H9 (cell line): Measurements from ENCODE around the gene CXorf66. TPM values are rescaled to one million over a fixed set of nuclear protein-coding genes. Genes with fewer than 3 reads are reported as not detected.

Experiments used
- DNase-seq: peaks from one replicate; pipeline ENCODE4 v3.0.0-alpha.2; 2017
- H2AFZ ChIP-seq: one replicate; pipeline ENCODE4 v1.6.1; 2013; ENCODE audit warnings: mild to moderate bottlenecking, low read length, control low read depth, moderate library complexity
- H2AK5ac ChIP-seq: 2 replicates; pipeline ENCODE4 v1.6.1; 2013; ENCODE audit warnings: low read length, control low read depth, mixed read lengths; ENCODE audit not compliant: insufficient read length
- H2BK120ac ChIP-seq: one replicate; pipeline ENCODE4 v1.6.1; 2013; ENCODE audit warnings: low read depth, mild to moderate bottlenecking, low read length, control low read depth, inconsistent platforms; ENCODE audit not compliant: poor library complexity, severe bottlenecking
- H2BK12ac ChIP-seq: 2 replicates; pipeline ENCODE4 v1.6.1; 2013; ENCODE audit warnings: low read length, control low read depth, mixed read lengths, low read depth; ENCODE audit not compliant: insufficient read length
- H2BK15ac ChIP-seq: 2 replicates; pipeline ENCODE4 v1.6.1; 2013; ENCODE audit warnings: low read depth, low read length, control low read depth
- H2BK20ac ChIP-seq: one replicate; pipeline ENCODE4 v1.6.1; 2013; ENCODE audit warnings: low read depth, mild to moderate bottlenecking, low read length, control low read depth, inconsistent platforms; ENCODE audit not compliant: poor library complexity, severe bottlenecking
- H2BK5ac ChIP-seq: 2 replicates; pipeline ENCODE4 v1.6.1; 2013; ENCODE audit warnings: low read length, control low read depth, mixed read lengths; ENCODE audit not compliant: insufficient read length
- H3K14ac ChIP-seq: 2 replicates; pipeline ENCODE4 v1.6.1; 2013; ENCODE audit warnings: low read length, control low read depth; ENCODE audit not compliant: insufficient read depth
- H3K18ac ChIP-seq: 2 replicates; pipeline ENCODE4 v1.6.1; 2013; ENCODE audit warnings: low read depth, mild to moderate bottlenecking, mixed read lengths, low read length, control low read depth; ENCODE audit not compliant: insufficient read length
- H3K23ac ChIP-seq: 2 replicates; pipeline ENCODE4 v1.6.1; 2013; ENCODE audit warnings: low read length, control low read depth, mixed read lengths, low read depth; ENCODE audit not compliant: insufficient read length
- H3K23me2 ChIP-seq: 2 replicates; pipeline ENCODE4 v1.6.1; 2013; ENCODE audit warnings: low read depth, mild to moderate bottlenecking, mixed read lengths, low read length, control low read depth; ENCODE audit not compliant: insufficient read length, poor library complexity, severe bottlenecking
- H3K27ac ChIP-seq: 2 replicates; pipeline ENCODE4 v1.5.1; 2013; ENCODE audit warnings: low read length, control low read depth, mixed read lengths, low read depth; ENCODE audit not compliant: insufficient read length
- H3K27me3 ChIP-seq: 2 replicates; pipeline ENCODE4 v1.6.1; 2013; ENCODE audit warnings: low read length, control low read depth, inconsistent platforms; ENCODE audit not compliant: insufficient read depth
- H3K4ac ChIP-seq: 2 replicates; pipeline ENCODE4 v1.6.1; 2013; ENCODE audit warnings: low read depth, mild to moderate bottlenecking, control low read depth, inconsistent platforms, low read length, moderate library complexity
- H3K4me1 ChIP-seq: 2 replicates; pipeline ENCODE4 v1.6.1; 2013; ENCODE audit warnings: low read length, control low read depth, inconsistent platforms; ENCODE audit not compliant: insufficient read depth
- H3K4me2 ChIP-seq: 2 replicates; pipeline ENCODE4 v1.6.1; 2013; ENCODE audit warnings: low read length, control low read depth, mixed read lengths; ENCODE audit not compliant: insufficient read length, insufficient read depth
- H3K56ac ChIP-seq: 2 replicates; pipeline ENCODE4 v1.6.1; 2013; ENCODE audit warnings: low read depth, mild to moderate bottlenecking, mixed read lengths, low read length, control low read depth; ENCODE audit not compliant: insufficient read length
- H3K79me1 ChIP-seq: 2 replicates; pipeline ENCODE4 v1.6.1; 2013; ENCODE audit warnings: low read depth, mild to moderate bottlenecking, moderate library complexity, low read length, control low read depth, inconsistent platforms; ENCODE audit not compliant: insufficient read depth, poor library complexity, severe bottlenecking
- H3K79me2 ChIP-seq: 2 replicates; pipeline ENCODE4 v1.6.1; 2013; ENCODE audit warnings: low read length, control low read depth, inconsistent platforms; ENCODE audit not compliant: insufficient read depth
- H3K9ac ChIP-seq: 2 replicates; pipeline ENCODE4 v1.6.1; 2013; ENCODE audit warnings: low read length, control low read depth, mixed read lengths; ENCODE audit not compliant: insufficient read length; ENCODE audit errors: extremely low read depth
- H3K9me3 ChIP-seq: one replicate; pipeline ENCODE4 v1.6.1; 2013; ENCODE audit warnings: low read depth, low read length, inconsistent platforms; ENCODE audit not compliant: control insufficient read depth
- H3T11ph ChIP-seq: one replicate; pipeline ENCODE4 v1.6.1; 2013; ENCODE audit warnings: mild to moderate bottlenecking, low read length, control low read depth, inconsistent platforms
- H4K20me1 ChIP-seq: one replicate; pipeline ENCODE4 v1.6.1; 2013; ENCODE audit not compliant: control insufficient read depth, insufficient read length, insufficient read depth
- H4K5ac ChIP-seq: 2 replicates; pipeline ENCODE4 v1.6.1; 2013; ENCODE audit warnings: low read depth, mild to moderate bottlenecking, mixed read lengths, low read length, control low read depth; ENCODE audit not compliant: insufficient read length
- H4K8ac ChIP-seq: replicated peaks from 2 replicates; pipeline ENCODE4 v1.6.1; 2013; ENCODE audit warnings: low read length, control low read depth, mixed read lengths, low read depth; ENCODE audit not compliant: insufficient read length
- H4K91ac ChIP-seq: 2 replicates; pipeline ENCODE4 v1.6.1; 2013; ENCODE audit warnings: low read depth, mild to moderate bottlenecking, moderate library complexity, mixed read lengths, low read length, control low read depth; ENCODE audit not compliant: insufficient read length
- H3K27ac Mint-ChIP-seq, 3 experiments: 2 replicates in 2 of 3; 3 replicates in 1 of 3; pipeline ENCODE4 v1.8.0; 2020 to 2021; ENCODE audit warnings: mixed read lengths in 3 of 3, mild to moderate bottlenecking in 1 of 3, moderate library complexity in 1 of 3
- H3K27me3 Mint-ChIP-seq: 2 replicates; pipeline ENCODE4 v1.8.0; 2021; ENCODE audit warnings: low read depth, mild to moderate bottlenecking, moderate library complexity, mixed read lengths
- H3K36me3 Mint-ChIP-seq, 3 experiments: 2 replicates in 2 of 3; 3 replicates in 1 of 3; pipeline ENCODE4 v1.8.0; 2020 to 2021; ENCODE audit warnings: low read depth in 3 of 3, mixed read lengths in 3 of 3; ENCODE audit not compliant: insufficient read depth in 1 of 3
- H3K4me1 Mint-ChIP-seq, 2 experiments: 2 replicates each; pipeline ENCODE4 v1.8.0; 2020; ENCODE audit warnings: mixed read lengths in 2 of 2
- H3K4me3 Mint-ChIP-seq, 2 experiments: 2 replicates in 1 of 2; 3 replicates in 1 of 2; pipeline ENCODE4 v1.8.0; 2020 to 2021; ENCODE audit warnings: mild to moderate bottlenecking in 2 of 2, mixed read lengths in 2 of 2, moderate library complexity in 1 of 2
- H3K9me3 Mint-ChIP-seq, 2 experiments: 2 replicates in 1 of 2; 3 replicates in 1 of 2; pipeline ENCODE4 v1.8.0; 2020; ENCODE audit warnings: mild to moderate bottlenecking in 2 of 2, mixed read lengths in 2 of 2, moderate library complexity in 1 of 2
- CTCF ChIP-seq: fragments of 200-600 bp; sonication (generic); conservative IDR thresholded peaks from 3 replicates; pipeline ENCODE4 v1.8.0; 2021; ENCODE audit warnings: antibody characterized with exemption, mild to moderate bottlenecking
- total RNA-seq: library from RNA; stranded (reverse); gene quantifications from 2 replicates; pipeline ENCODE4 v1.2.1, GENCODE V29; 2021

CXorf66 gene
- total RNA-seq, 1 experiment from 2014 or later, result not detected

- no peaks in the 10 kb centered on the region for H4K20me1 ChIP-seq
- H3K4me1 ChIP-seq, result peaks cover 6% of the 10 kb centered on the region; the same call in 1 of the 2 replicates
- H3K56ac ChIP-seq, result no peak overlapping the region
- no peak overlapping the region for H2AFZ ChIP-seq
- H2AK5ac ChIP-seq, result no peak overlapping the region
- H2BK5ac ChIP-seq, result no peak overlapping the region
- H3K9me3 ChIP-seq, result no peaks in the 10 kb centered on the region
- H4K8ac ChIP-seq, result no peak overlapping the region
- Mint-ChIP-seq H3K9me3 (peaks cover 0 to 47% of the 10 kb centered on the region in 2 experiments; a peak in 3 of 5 replicates), H3K27ac (peak overlapping the region in 1 of 3 experiments; percentile 2; a peak in 1 of 7 replicates), H3K4me1 (peaks cover 20 to 24% of the 10 kb centered on the region in 2 experiments), H3K36me3 (no peaks in the 10 kb centered on the region; a peak in 1 of 7 replicates), H3K4me3 (peak overlapping the region in 1 of 2 experiments; percentile 22; a peak in 3 of 5 replicates), H3K27me3 (no peaks in the 10 kb centered on the region)
- no peaks in the 10 kb centered on the region; the same call in 1 of the 2 replicates for H3K79me2 ChIP-seq
- no peak overlapping the region for H4K91ac ChIP-seq
- H3K4ac ChIP-seq, result no peak overlapping the region
- H3K27me3 ChIP-seq, result no peaks in the 10 kb centered on the region
- no peak overlapping the region for H2BK12ac ChIP-seq
- H2BK15ac ChIP-seq, result no peak overlapping the region
- no peaks in the 10 kb centered on the region for H3K79me1 ChIP-seq
- H3K14ac ChIP-seq, result no peak overlapping the region
- H3K23ac ChIP-seq, result no peak overlapping the region
- TF ChIP-seq CTCF, result peak; percentile 44; the same call in 1 of the 3 replicates
- H2BK20ac ChIP-seq, result no peak overlapping the region
- no peak for DNase-seq
- H3K9ac ChIP-seq, result no peak overlapping the region
- H3K23me2 ChIP-seq, result peaks cover 7% of the 10 kb centered on the region
- no peak overlapping the region for H4K5ac ChIP-seq
- H3K27ac ChIP-seq, result no peak overlapping the region
- H3K18ac ChIP-seq, result no peak overlapping the region
- peak overlapping the region; percentile 46 for H3K4me2 ChIP-seq
- H3T11ph ChIP-seq, result no peak overlapping the region
- H2BK120ac ChIP-seq, result no peak overlapping the region
Measured at GRCh38 chrX:139936259-139936658, 29.1 kb downstream of the CXorf66 start.
